GM18873 (cell line): ENCODE data around the gene DDIT3.
"Not testable (repeated sequence)": the region's sequence is repeated elsewhere in the genome, so short reads cannot be mapped to it uniquely, and the experiment has no call there.

Source experiments
- ATAC-seq: cut with Tn5 transposase; IDR thresholded peaks from one replicate; pipeline ENCODE4 v1.9.1; 2021; ENCODE audit warnings: mild to moderate bottlenecking, moderate library complexity, moderate number of reproducible peaks; ENCODE audit not compliant: unreplicated experiment, low FRiP score

DDIT3 gene

GRCh38 chr12:57514720-57515407 lies 5.5 kb downstream of the DDIT3 start:
- no peak for ATAC-seq

- not testable (repeated sequence) for ATAC-seq
Measured at GRCh38 chr12:57514246-57514645, 6.1 kb downstream of the DDIT3 start.

- not testable (repeated sequence) for ATAC-seq
Measured at GRCh38 chr12:57513677-57514076, 6.6 kb downstream of the DDIT3 start.

- no peak for ATAC-seq
Measured at GRCh38 chr12:57513266-57513665, 7.0 kb downstream of the DDIT3 start.

- ATAC-seq, result no peak
Measured at GRCh38 chr12:57512665-57513064, 7.6 kb downstream of the DDIT3 start.

- ATAC-seq, result no peak
Measured at GRCh38 chr12:57511588-57512325, 8.6 kb downstream of the DDIT3 start.

GRCh38 chr12:57511161-57511560 lies 9.2 kb downstream of the DDIT3 start:
- no peak for ATAC-seq

GRCh38 chr12:57507796-57508195 lies 12.5 kb downstream of the DDIT3 start:
- ATAC-seq, result not testable (repeated sequence)

- not testable (repeated sequence) for ATAC-seq
Measured at GRCh38 chr12:57506541-57506940, 13.8 kb downstream of the DDIT3 start.

GRCh38 chr12:57502311-57502969 lies 17.9 kb downstream of the DDIT3 start:
- not testable (repeated sequence) for ATAC-seq

GRCh38 chr12:57500213-57500612 lies 20.1 kb downstream of the DDIT3 start:
- no peak for ATAC-seq

GRCh38 chr12:57498571-57498970 lies 21.7 kb downstream of the DDIT3 start:
- no peak for ATAC-seq

GRCh38 chr12:57498132-57498502 lies 22.2 kb downstream of the DDIT3 start:
- ATAC-seq, result no peak

- no peak for ATAC-seq
Measured at GRCh38 chr12:57497223-57498131, 22.8 kb downstream of the DDIT3 start.

GRCh38 chr12:57496822-57497221 lies 23.5 kb downstream of the DDIT3 start:
- ATAC-seq, result no peak

- not testable (repeated sequence) for ATAC-seq
Measured at GRCh38 chr12:57495051-57495701, 25.1 kb downstream of the DDIT3 start.

GRCh38 chr12:57491393-57492280 lies 28.7 kb downstream of the DDIT3 start:
- no peak for ATAC-seq

GRCh38 chr12:57490126-57490525 lies 30.2 kb downstream of the DDIT3 start:
- ATAC-seq, result no peak

GRCh38 chr12:57489157-57489641 lies 31.1 kb downstream of the DDIT3 start:
- no peak for ATAC-seq
